ENCODE data around the gene CHFR. TPM values are rescaled to one million over a fixed set of nuclear protein-coding genes. Genes with fewer than 3 reads are reported as not detected.
"Not testable (repeated sequence)": the region's sequence is repeated elsewhere in the genome, so short reads cannot be mapped to it uniquely, and the experiment has no call there.

CHFR gene
- total and polyA plus RNA-seq, 11 donors, result 10.6 to 33.5 (median 17.4) TPM

DNA sequence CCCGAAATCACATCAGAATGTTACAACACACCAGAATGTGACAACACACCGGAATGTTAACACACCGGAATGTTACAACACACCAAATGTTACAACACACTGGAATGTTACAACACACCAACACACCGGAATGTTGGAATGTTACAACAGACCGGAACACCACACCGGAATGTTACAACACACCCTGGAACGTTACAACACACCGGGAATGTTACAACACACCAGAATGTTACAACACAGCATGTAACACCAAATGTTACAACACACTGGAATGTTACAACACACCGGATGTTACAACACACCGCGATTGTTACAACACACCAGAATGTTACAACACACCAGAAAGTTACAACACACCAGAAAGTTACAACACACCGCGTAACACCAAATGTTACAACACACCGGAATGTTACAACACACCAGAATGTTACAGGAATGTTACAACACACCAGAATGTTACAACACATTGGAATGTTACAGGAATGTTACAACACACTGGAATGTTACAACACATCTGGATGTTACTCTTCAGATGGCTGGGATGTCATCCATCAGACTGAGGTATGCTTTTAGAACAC is 21.1 kb downstream of the CHFR start:
- Histone ChIP-seq H3K9me3 (peaks cover 0 to 7% (median 0%) of the 10 kb centered on the region in 12 donors), H3K27ac (peak overlapping the region in 1 of 12 donors; percentile 46), H3K4me1 (no peaks in the 10 kb centered on the region), H3K27me3 (no peaks in the 10 kb centered on the region), H3K36me3 (peaks cover 0 to 90% (median 66%) of the 10 kb centered on the region in 9 donors), H3K4me3 (no peak overlapping the region)
- TF ChIP-seq, protein P1, sequence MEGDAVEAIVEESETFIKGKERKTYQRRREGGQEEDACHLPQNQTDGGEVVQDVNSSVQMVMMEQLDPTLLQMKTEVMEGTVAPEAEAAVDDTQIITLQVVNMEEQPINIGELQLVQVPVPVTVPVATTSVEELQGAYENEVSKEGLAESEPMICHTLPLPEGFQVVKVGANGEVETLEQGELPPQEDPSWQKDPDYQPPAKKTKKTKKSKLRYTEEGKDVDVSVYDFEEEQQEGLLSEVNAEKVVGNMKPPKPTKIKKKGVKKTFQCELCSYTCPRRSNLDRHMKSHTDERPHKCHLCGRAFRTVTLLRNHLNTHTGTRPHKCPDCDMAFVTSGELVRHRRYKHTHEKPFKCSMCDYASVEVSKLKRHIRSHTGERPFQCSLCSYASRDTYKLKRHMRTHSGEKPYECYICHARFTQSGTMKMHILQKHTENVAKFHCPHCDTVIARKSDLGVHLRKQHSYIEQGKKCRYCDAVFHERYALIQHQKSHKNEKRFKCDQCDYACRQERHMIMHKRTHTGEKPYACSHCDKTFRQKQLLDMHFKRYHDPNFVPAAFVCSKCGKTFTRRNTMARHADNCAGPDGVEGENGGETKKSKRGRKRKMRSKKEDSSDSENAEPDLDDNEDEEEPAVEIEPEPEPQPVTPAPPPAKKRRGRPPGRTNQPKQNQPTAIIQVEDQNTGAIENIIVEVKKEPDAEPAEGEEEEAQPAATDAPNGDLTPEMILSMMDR (IDR thresholded peaks at IDR 0.05), result no peak
- TF ChIP-seq POLR2A (IDR thresholded peaks at IDR 0.05), result no peak
- no peak for DNase-seq
- intact Hi-C loops (cut with DNase I), result no loop called here
- 94% methylated on average over 14 of the region's 14 CpGs for WGBS, 4 donors
- no peak for ATAC-seq

DNA sequence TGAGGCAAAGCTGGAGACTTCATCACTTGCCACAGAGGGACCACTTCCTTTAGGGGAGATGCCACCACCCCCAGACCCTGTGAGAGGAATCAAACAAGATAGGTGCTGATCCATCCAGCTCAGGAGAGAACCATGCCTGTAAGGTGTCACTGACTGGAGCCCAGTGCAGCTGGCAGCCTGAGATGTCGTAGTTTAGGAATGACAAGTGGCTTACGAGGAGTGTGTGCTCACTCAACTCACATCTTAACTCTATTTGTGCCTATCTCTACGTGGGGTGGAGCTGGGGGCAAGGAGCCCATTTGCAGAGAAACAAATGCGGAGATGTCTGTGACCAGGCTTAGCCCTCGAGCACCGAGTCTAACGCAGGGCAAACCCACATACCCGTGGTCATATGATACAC is 25.8 kb downstream of the CHFR start:
- 85 to 94% (median 92%) methylated on average over 8 of the region's 8 CpGs for WGBS, 4 donors
- Histone ChIP-seq H3K4me3 (no peak overlapping the region), H3K4me1 (no peaks in the 10 kb centered on the region), H3K27me3 (no peaks in the 10 kb centered on the region), H3K27ac (no peak overlapping the region), H3K9me3 (peaks cover 0 to 6% (median 0%) of the 10 kb centered on the region in 12 donors), H3K36me3 (peaks cover 0 to 91% (median 72%) of the 10 kb centered on the region in 9 donors)
- no peak for TF ChIP-seq POLR2A (IDR thresholded peaks at IDR 0.05)
- TF ChIP-seq, protein P1 (IDR thresholded peaks at IDR 0.05), result no peak
- intact Hi-C loops (cut with DNase I), result no loop called here
- DNase-seq (no peak), ATAC-seq (no peak)

DNA sequence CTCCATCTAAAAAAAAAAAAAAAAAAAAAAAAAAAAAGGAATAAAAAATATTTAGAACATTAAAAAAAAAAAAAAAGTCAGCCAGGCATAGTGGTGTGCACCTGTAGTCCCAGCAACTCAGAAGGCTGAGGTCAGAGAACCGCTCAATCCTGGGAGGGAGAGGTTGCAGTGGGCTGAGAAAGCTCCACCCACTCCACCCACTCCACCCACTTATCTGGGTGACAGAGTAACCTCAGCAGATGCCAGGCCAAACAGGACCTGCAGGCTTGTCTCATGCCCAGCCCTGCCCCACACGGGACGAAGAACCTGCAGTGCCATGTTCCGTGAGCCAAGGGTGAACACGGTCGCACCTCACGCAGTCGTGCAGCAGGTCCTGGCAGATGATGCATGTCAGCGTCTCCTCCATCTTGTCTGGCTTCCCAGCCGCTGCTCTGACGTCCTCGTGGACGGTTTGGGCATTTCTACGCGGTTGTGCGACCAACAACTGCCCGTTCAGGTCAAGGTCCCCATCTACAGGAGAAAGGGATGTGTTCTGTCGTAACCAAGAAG is 28.6 kb downstream of the CHFR start:
- H3K9me3 ChIP-seq, result no peaks in the 10 kb centered on the region
- WGBS, 4 donors, result 88 to 92% (median 91%) methylated on average over 18 of the region's 18 CpGs
- peaks cover 0 to 91% (median 86%) of the 10 kb centered on the region in 9 donors for H3K36me3 ChIP-seq
- intact Hi-C loops (cut with DNase I), result no loop called here
- TF ChIP-seq, protein P1 (IDR thresholded peaks at IDR 0.05), result no peak
- no peak for TF ChIP-seq POLR2A (IDR thresholded peaks at IDR 0.05)
- DNase-seq (peak in 1 of 5 donors; percentile 18), ATAC-seq (peak in 3 of 4 donors; percentile 27 to 48 (median 38))
- H3K4me3 ChIP-seq, result no peak overlapping the region
- no peaks in the 10 kb centered on the region for H3K4me1 ChIP-seq
- H3K27me3 ChIP-seq, result no peaks in the 10 kb centered on the region
- H3K27ac ChIP-seq, result no peak overlapping the region

DNA sequence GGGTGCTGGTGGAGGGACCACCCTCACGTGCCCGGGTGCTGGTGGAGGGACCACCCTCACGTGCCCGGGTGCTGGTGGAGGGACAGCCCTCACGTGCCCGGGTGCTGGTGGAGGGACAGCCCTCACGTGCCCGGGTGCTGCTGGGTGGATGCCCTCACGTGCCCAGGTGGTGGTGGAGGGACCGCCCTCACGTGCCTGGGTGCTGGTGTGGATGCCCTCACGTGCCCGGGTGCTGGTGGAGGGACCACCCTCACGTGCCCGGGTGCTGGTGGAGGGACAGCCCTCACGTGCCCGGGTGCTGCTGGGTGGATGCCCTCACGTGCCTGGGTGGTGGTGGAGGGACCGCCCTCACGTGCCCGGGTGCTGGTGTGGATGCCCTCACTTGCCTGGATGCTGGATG is 30.4 kb downstream of the CHFR start:
- intact Hi-C loops (cut with DNase I); ATAC-seq; H3K9me3 ChIP-seq; H3K4me3 ChIP-seq; H3K27ac ChIP-seq; DNase-seq; H3K4me1 ChIP-seq; H3K27me3 ChIP-seq: not testable (repeated sequence)
- 90 to 98% (median 93%) methylated on average over 2 to 21 of the region's 21 CpGs for WGBS, 4 donors
- H3K36me3 ChIP-seq, result peaks cover 3 to 98% (median 96%) of the 10 kb centered on the region in 9 donors

All from heart left ventricle (tissue), 16 donors.